Stimulated activated naive B cell treated with anti-CD40 and anti-IgM and Interleukin-4, amounts not matched to agents 10 μg/mL and 1 μg/mL and 100 μg/mL, for 72 hours (primary cell): ENCODE measurements around the gene POLD4.

Source experiments
- ATAC-seq, 2 donors: fragments of 150-1000 bp; cut with Tn5 transposase; replicated peaks; 2 replicates each; pipeline ENCODE4 v1.10.0; 2021; ENCODE audit warnings: moderate library complexity in 1 of 2
- DNase-seq: peaks from one replicate; pipeline ENCODE4 v3.0.0; 2021
- H3K27ac Mint-ChIP-seq: one replicate; pipeline ENCODE4 v1.8.0; 2022; ENCODE audit warnings: mild to moderate bottlenecking, mixed read lengths
- H3K27me3 Mint-ChIP-seq, 2 donors: one replicate each; pipeline ENCODE4 v1.8.0; 2022; ENCODE audit warnings: mixed read lengths in 2 of 2
- H3K36me3 Mint-ChIP-seq, 2 donors: one replicate each; pipeline ENCODE4 v1.8.0; 2022; ENCODE audit warnings: mixed read lengths in 2 of 2, mild to moderate bottlenecking in 1 of 2
- H3K4me1 Mint-ChIP-seq, 2 donors: one replicate each; pipeline ENCODE4 v1.8.0; 2022; ENCODE audit warnings: mixed read lengths in 2 of 2, mild to moderate bottlenecking in 1 of 2
- H3K4me3 Mint-ChIP-seq, 2 donors: one replicate each; pipeline ENCODE4 v1.8.0; 2022; ENCODE audit warnings: mild to moderate bottlenecking in 2 of 2, mixed read lengths in 2 of 2, moderate library complexity in 1 of 2
- H3K9me3 Mint-ChIP-seq, 2 donors: one replicate each; pipeline ENCODE4 v1.8.0; 2022; ENCODE audit warnings: mixed read lengths in 2 of 2, mild to moderate bottlenecking in 1 of 2

Gene POLD4

GRCh38 chr11:67306769-67307544 is 46.4 kb downstream of the POLD4 start:
- H3K4me3 Mint-ChIP-seq = no peak overlapping the region
- ATAC-seq (no peak), DNase-seq (no peak)
- peaks cover 3 to 12% of the 10 kb centered on the region in 2 donors for H3K4me1 Mint-ChIP-seq
- peaks cover 7 to 8% of the 10 kb centered on the region in 2 donors for H3K36me3 Mint-ChIP-seq
- no peaks in the 10 kb centered on the region for H3K27me3 Mint-ChIP-seq
- H3K27ac Mint-ChIP-seq = peak overlapping the region; percentile 9
- H3K9me3 Mint-ChIP-seq = no peaks in the 10 kb centered on the region

- peaks cover 12 to 18% of the 10 kb centered on the region in 2 donors for H3K36me3 Mint-ChIP-seq
- H3K27me3 Mint-ChIP-seq = no peaks in the 10 kb centered on the region
- ATAC-seq (no peak), DNase-seq (no peak)
- H3K9me3 Mint-ChIP-seq = no peaks in the 10 kb centered on the region
- peaks cover 0 to 11% of the 10 kb centered on the region in 2 donors for H3K4me1 Mint-ChIP-seq
- no peak overlapping the region for H3K4me3 Mint-ChIP-seq
- H3K27ac Mint-ChIP-seq = no peak overlapping the region
These were observed 48.7 kb downstream of the POLD4 start for GRCh38 chr11:67304511-67305113.

GRCh38 chr11:67303835-67304411 is 49.4 kb downstream of the POLD4 start:
- H3K4me3 Mint-ChIP-seq = no peak overlapping the region
- no peak for ATAC-seq
- DNase-seq = no peak

GRCh38 chr11:67303132-67303834 is 50.1 kb downstream of the POLD4 start, which contains the start of gene SSH3:
SSH3 (plus strand) TSS chr11:67303530; CDS start chr11:67303626, 96 bp downstream.
- Mint-ChIP-seq H3K9me3 (no peaks in the 10 kb centered on the region), H3K4me3 (peak within 1 kb of the TSS in 1 of 2 donors; percentile 28), H3K36me3 (peaks cover 23 to 29% of the 10 kb centered on the region in 2 donors), H3K4me1 (peaks cover under 1 to 13% of the 10 kb centered on the region in 2 donors), H3K27me3 (no peaks in the 10 kb centered on the region), H3K27ac (no peak within 1 kb of the TSS)
- ATAC-seq = peak; percentile 46 to 62
- no peak for DNase-seq

More at GRCh38 chr11:67303835-67304411, 49.4 kb downstream of the POLD4 start:
- Mint-ChIP-seq H3K36me3 (peaks cover 17 to 22% of the 10 kb centered on the region in 2 donors), H3K4me1 (peaks cover 0 to 7% of the 10 kb centered on the region in 2 donors), H3K9me3 (no peaks in the 10 kb centered on the region), H3K27me3 (no peaks in the 10 kb centered on the region), H3K27ac (no peak overlapping the region)

GRCh38 chr11:67302571-67303131 is 50.7 kb downstream of the POLD4 start:
- DNase-seq = no peak
- no peaks in the 10 kb centered on the region for H3K27me3 Mint-ChIP-seq
- H3K4me1 Mint-ChIP-seq = peaks cover 2 to 19% of the 10 kb centered on the region in 2 donors
- no peaks in the 10 kb centered on the region for H3K9me3 Mint-ChIP-seq
- no peak for ATAC-seq
- H3K27ac Mint-ChIP-seq = no peak overlapping the region
- peak overlapping the region in 1 of 2 donors; percentile 28 for H3K4me3 Mint-ChIP-seq
- peaks cover 28 to 35% of the 10 kb centered on the region in 2 donors for H3K36me3 Mint-ChIP-seq

- no peaks in the 10 kb centered on the region for H3K27me3 Mint-ChIP-seq
- no peak for ATAC-seq
- H3K27ac Mint-ChIP-seq = no peak overlapping the region
- H3K36me3 Mint-ChIP-seq = peaks cover 32 to 38% of the 10 kb centered on the region in 2 donors
- H3K4me3 Mint-ChIP-seq = no peak overlapping the region
- no peak for DNase-seq
- H3K9me3 Mint-ChIP-seq = no peaks in the 10 kb centered on the region
- H3K4me1 Mint-ChIP-seq = peaks cover 2 to 19% of the 10 kb centered on the region in 2 donors
These were observed 51.3 kb downstream of the POLD4 start for GRCh38 chr11:67301951-67302516.

- ATAC-seq (no peak), DNase-seq (no peak)
- no peak overlapping the region for H3K27ac Mint-ChIP-seq
- H3K4me1 Mint-ChIP-seq = peaks cover 2 to 20% of the 10 kb centered on the region in 2 donors
- peaks cover under 1% of the 10 kb centered on the region in 2 donors for H3K9me3 Mint-ChIP-seq
- no peaks in the 10 kb centered on the region for H3K27me3 Mint-ChIP-seq
- no peak overlapping the region for H3K4me3 Mint-ChIP-seq
- peaks cover 38 to 44% of the 10 kb centered on the region in 2 donors for H3K36me3 Mint-ChIP-seq
These were observed 51.9 kb downstream of the POLD4 start for GRCh38 chr11:67301313-67301921.
